A549 (cell line): ENCODE results near the gene SPSB2. TPM values are rescaled to one million over a fixed set of nuclear protein-coding genes. Genes with fewer than 3 reads are reported as not detected.
"Not testable (repeated sequence)": the region's sequence is repeated elsewhere in the genome, so short reads cannot be mapped to it uniquely, and the experiment has no call there.

Experiments used
- ATAC-seq, 2 experiments: fragments of 200-7000 bp in 1 of 2; fragments of >200 bp in 1 of 2; cut with Nextera tagmentation in 1 of 2; cut with Tn5 transposase in 1 of 2; 3 replicates each; pipeline versions ENCODE4 v1.8.0 to v1.9.1; 2018 to 2020; ENCODE audit warnings: mild to moderate bottlenecking in 1 of 2, moderate library complexity in 1 of 2
- CTCF ChIA-PET: fragments of 300-600 bp; sonication (Branson Sonifier 250); formaldehyde crosslinking; extraction: SDS; loops from one replicate; lab custom pipeline; 2021; ENCODE audit warnings: antibody characterized with exemption, inconsistent platforms; lab: Yijun Ruan, JAX
- POLR2A ChIA-PET: fragments of 350-600 bp; formaldehyde crosslinking; extraction: SDS; loops from one replicate; lab custom pipeline; 2021; ENCODE audit warnings: antibody characterized with exemption, inconsistent platforms; lab: Yijun Ruan, JAX
- DNase-seq, 2 experiments: peaks; one replicate each; pipeline versions ENCODE4 v3.0.0 to v3.0.0-alpha.2; 2011 to 2016; ENCODE audit warnings: low read depth in 1 of 2, low spot score in 1 of 2
- FAIRE-seq: peaks from 2 replicates; lab custom pipeline; 2011; peaks lifted over from hg19 to GRCh38; lab: Jason Lieb, UNC
- H3K27ac ChIP-seq, 2 experiments: fragments of >200 bp; sonication (Bioruptor Twin); formaldehyde crosslinking; 3 replicates each; pipeline ENCODE4 v1.5.1; 2016 to 2017
- H3K4me1 ChIP-seq: fragments of >200 bp; sonication (Bioruptor Twin); formaldehyde crosslinking; 3 replicates; pipeline ENCODE4 v1.6.1; 2016
- H3K4me2 ChIP-seq: fragments of >200 bp; sonication (Bioruptor Twin); formaldehyde crosslinking; 3 replicates; pipeline ENCODE4 v1.6.1; 2016
- H3K4me3 ChIP-seq: fragments of >200 bp; sonication (Bioruptor Twin); formaldehyde crosslinking; 3 replicates; pipeline ENCODE4 v1.5.1; 2016
- H3K9me3 ChIP-seq: fragments of >200 bp; sonication (Bioruptor Twin); formaldehyde crosslinking; 3 replicates; pipeline ENCODE4 v1.6.1; 2016
- CBX8 ChIP-seq: fragments of 200-600 bp; sonication (generic); IDR thresholded peaks from 2 replicates; pipeline ENCODE4 v1.6.1; 2016
- CEBPB ChIP-seq, 2 experiments: fragments of >200 bp in 1 of 2; sonication (Bioruptor Twin) in 1 of 2; formaldehyde crosslinking in 1 of 2; IDR thresholded peaks; 2 replicates each; pipeline ENCODE4 v1.6.1; 2012 to 2016
- JUNB ChIP-seq: fragments of >200 bp; sonication (Bioruptor Twin); formaldehyde crosslinking; IDR thresholded peaks from 2 replicates; pipeline ENCODE4 v1.6.1; 2016
- MAFK ChIP-seq: fragments of 450-650 bp; IDR thresholded peaks from 2 replicates; pipeline ENCODE4 v1.6.1; 2014; ENCODE audit not compliant: partially characterized antibody
- MYC ChIP-seq: IDR thresholded peaks from 2 replicates; pipeline ENCODE4 v1.6.1; 2012; ENCODE audit warnings: mild to moderate bottlenecking, inconsistent platforms, low read length, improper control_type of control experiment, borderline replicate concordance
- RARB ChIP-seq: fragments of 250-450 bp; sonication (Bioruptor Pico); IDR thresholded peaks from 2 replicates; pipeline ENCODE4 v1.8.0; 2021; ENCODE audit warnings: mild to moderate bottlenecking, moderate library complexity
- SMC3 ChIP-seq: fragments of >200 bp; sonication (Bioruptor Twin); formaldehyde crosslinking; IDR thresholded peaks from 3 replicates; pipeline ENCODE4 v1.6.1; 2018; ENCODE audit warnings: inconsistent platforms
- TFCP2L1 ChIP-seq: fragments of 250-450 bp; sonication (Bioruptor Pico); IDR thresholded peaks from 2 replicates; pipeline ENCODE4 v1.5.0; 2021; ENCODE audit warnings: mild to moderate bottlenecking
- ZNF302 ChIP-seq: fragments of 250-450 bp; sonication (Bioruptor Pico); IDR thresholded peaks from 2 replicates; pipeline ENCODE4 v1.9.0; 2021; ENCODE audit warnings: inconsistent platforms, mild to moderate bottlenecking, moderate library complexity
- WGBS: methylation state at CpG from one replicate; pipeline ENCODE4 v1.1.6; 2017; ENCODE audit errors: missing lambda C conversion rate; 5-methylcytosine and 5-hydroxymethylcytosine counted together
- polyA plus RNA-seq, 4 experiments: library from polyadenylated mRNA; depleted of rRNA in 3 of 4; stranded (reverse); fragments of >200 nt; fragmentation: RNase III in 1 of 4; extraction: RNeasy Plus Mini Kit Qiagen cat#74134 plus additional on column Dnase treatment in 1 of 4; gene quantifications; 2 replicates in 3 of 4; 3 replicates in 1 of 4; pipeline ENCODE4 v1.2.3, GENCODE V29; 2011 to 2017
- TF ChIP-seq, protein P1 (sequence below): IDR thresholded peaks from 2 replicates; pipeline ENCODE4 v1.6.1; 2012; ENCODE audit warnings: low read depth, borderline replicate concordance
- TF ChIP-seq, protein P2 (sequence below): fragments of >200 bp; sonication (Bioruptor Twin); formaldehyde crosslinking; IDR thresholded peaks from 3 replicates; pipeline ENCODE4 v1.5.1; 2016

SPSB2 gene
- polyA plus RNA-seq, 2 of the 4 experiments (the other 2 are of a cell fraction), result 16.8 to 21.8 TPM

DNA sequence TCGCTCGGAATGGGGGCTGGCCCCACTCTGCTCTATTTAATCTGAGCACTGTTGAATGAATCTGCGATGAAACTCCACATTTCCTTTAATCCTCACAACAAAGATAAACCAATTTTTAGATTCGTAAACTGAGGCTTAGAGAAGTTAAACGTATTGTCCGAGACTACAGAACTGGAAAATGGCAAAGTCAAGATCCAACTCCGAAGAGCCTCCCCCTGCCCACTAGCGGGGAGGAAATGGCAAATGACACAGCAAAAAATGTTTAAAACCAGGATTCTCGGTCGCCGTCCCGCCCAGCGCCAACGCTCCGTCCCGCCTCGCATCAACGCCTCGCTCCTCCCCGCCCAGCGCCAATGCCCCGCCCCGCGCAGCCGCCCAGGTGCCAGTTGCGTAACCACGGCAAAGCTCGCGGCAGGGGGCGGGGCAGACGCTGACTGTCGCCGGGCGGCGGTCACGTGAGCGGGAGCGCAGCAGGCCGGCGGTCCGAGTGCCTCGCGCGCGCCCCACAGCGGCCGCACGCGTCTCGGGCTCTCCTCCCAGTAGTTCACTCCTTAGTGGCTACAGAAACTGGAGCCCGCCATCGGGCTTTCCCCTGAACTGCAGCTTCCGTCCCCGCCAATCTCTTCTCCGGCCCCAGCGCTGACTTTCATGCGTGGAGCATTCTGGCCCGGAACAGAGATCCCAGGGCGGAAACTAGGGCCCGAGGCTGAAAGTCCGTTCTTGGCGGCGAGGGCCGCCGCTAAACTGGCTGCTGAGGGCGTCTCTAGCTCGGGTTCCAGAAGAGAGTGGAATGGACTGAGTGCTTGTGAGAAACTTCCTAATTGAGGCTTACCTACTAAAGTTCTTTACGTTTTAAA lies 17.9 kb upstream of the SPSB2 start (continued):
- TF ChIP-seq, protein P1, sequence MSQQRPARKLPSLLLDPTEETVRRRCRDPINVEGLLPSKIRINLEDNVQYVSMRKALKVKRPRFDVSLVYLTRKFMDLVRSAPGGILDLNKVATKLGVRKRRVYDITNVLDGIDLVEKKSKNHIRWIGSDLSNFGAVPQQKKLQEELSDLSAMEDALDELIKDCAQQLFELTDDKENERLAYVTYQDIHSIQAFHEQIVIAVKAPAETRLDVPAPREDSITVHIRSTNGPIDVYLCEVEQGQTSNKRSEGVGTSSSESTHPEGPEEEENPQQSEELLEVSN, result no peak; the same call in 1 of the 2 replicates
- TF ChIP-seq SMC3 (peak; percentile 95), TFCP2L1 (CRISPR knock-in tag) (no peak), ZNF302 (CRISPR knock-in tag) (no peak), MYC (peak; percentile 79; the same call in 1 of the 2 replicates)

DNA sequence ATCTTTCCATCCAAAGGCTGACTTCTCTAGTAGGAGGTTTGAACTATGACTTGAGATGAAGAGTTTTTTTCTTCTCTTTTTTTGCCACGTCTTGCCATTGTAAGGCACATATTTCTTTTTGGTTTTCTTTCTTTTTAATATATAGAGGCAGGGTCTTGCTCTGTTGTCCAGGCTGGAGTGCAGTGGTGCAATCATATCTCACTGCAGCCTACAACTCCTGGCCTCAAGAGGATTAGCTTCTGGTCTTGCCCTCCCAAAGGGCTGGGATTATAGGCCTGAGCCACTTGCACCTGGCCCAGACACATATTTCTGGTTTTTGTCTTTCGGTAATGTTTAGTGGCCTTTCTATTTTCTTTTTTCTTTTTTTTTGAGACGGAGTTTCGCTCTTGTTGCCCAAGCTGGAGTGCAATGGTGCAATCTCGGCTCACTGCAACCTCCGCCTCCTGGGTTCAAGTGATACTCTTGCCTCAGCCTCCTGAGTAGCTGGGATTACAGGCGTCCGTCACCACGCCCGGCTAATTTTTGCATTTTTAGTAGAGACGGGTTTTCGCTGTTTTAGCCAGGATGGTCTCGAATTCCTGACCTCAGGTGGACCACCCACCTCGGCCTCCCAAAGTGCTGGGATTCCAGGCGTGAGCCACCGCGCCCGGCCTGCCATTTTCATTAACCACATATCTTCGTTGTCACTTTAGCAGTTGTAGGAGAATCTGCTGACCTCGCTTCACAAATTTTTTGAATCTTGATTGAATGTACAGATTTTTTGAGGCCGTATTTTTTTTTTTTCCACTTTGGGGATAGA lies 16.9 kb upstream of the SPSB2 start:
- ChIA-PET CTCF (interaction anchor here (0.7 to 9.5 kb wide), 4 partner anchors 14 to 153 kb away, joined by 3 to 399 read pairs (median 50); partner anchors contain the start of genes CDCA3, LRRC23, SPSB2 and TPI1), POLR2A (interaction anchor here (1.0 kb wide), 1 partner anchor 17 kb away, joined by 4 read pairs; the partner anchor contains the start of gene SPSB2)
- peak overlapping the region; percentile 94 to 98 for H3K27ac ChIP-seq
- WGBS, result 92% methylated on average over 21 of the region's 21 CpGs
- H3K4me3 ChIP-seq, H3K9me3 ChIP-seq, FAIRE-seq, ATAC-seq, DNase-seq: not testable (repeated sequence)
- peaks cover 49% of the 10 kb centered on the region for H3K4me1 ChIP-seq
- 0 out of 2 replicates have a peak, but pooled peaks have one; percentile 3 for TF ChIP-seq RARB (CRISPR knock-in tag)
- H3K4me2 ChIP-seq, result peak overlapping the region; percentile 70

DNA sequence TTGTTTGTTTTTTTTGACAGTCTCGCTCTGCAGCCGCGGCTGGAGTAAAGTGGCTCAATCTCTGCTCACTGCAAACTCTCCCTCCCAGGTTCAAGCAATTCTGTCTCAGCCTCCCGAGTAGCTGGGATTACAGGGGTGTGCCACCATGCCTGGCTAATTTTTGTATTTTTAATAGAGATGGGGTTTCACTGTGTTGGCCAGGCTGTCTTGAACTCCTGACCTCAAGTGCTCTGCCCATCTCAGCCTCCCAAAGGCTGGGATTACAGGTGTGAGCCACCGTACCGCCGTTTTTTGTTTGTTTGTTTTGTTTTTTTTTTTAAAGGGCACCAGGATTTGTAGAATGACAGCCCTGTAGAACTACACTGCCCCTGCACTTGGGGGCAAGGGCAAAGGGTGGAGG lies 15.7 kb upstream of the SPSB2 start:
- not testable (repeated sequence) for H3K4me2 ChIP-seq, H3K4me3 ChIP-seq, ATAC-seq, H3K9me3 ChIP-seq, DNase-seq, FAIRE-seq
- Histone ChIP-seq H3K4me1 (peaks cover 56% of the 10 kb centered on the region), H3K27ac (peak overlapping the region; percentile 91 to 94)
- ChIA-PET CTCF (interaction anchor here (9.5 kb wide), 1 partner anchor 13 kb away, joined by 399 read pairs; the partner anchor contains the start of genes SPSB2 and TPI1), POLR2A (interaction anchor here (1.0 kb wide), 1 partner anchor 16 kb away, joined by 4 read pairs; the partner anchor contains the start of gene SPSB2)
- 58% methylated on average over 7 of the region's 7 CpGs for WGBS

DNA sequence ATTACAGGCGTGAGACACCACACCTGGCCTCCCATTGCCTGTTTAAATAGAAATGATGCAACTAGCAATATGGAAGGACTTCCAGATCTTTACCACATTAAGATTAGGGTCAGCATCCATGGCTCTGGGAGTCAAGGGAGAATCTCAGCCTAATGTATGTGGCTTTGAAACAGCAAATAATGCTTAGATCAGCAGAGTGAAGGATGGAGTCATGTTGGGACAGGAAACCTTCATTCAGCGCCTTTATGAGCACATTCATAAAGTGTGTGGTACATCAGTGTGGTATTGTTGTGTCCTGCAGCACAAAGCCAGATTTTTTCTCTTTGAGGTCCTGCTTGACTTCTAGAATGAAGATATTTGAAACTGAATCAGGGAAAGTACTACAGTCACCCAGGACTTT lies 15.3 kb upstream of the SPSB2 start:
- CTCF ChIA-PET, result interaction anchor here (1.1 to 9.5 kb wide), 2 partner anchors 13 to 35 kb away, joined by 3 to 399 read pairs; partner anchors contain the start of genes SPSB2 and TPI1
- 92% methylated on average over 2 of the region's 2 CpGs for WGBS
- ATAC-seq, result no peak
- no peak for DNase-seq
- H3K4me2 ChIP-seq, result no peak overlapping the region
- POLR2A ChIA-PET, result no interaction called here
- FAIRE-seq, result no peak
- peak overlapping the region; percentile 91 to 94 for H3K27ac ChIP-seq
- H3K4me3 ChIP-seq, result no peak overlapping the region
- TF ChIP-seq, protein P2, sequence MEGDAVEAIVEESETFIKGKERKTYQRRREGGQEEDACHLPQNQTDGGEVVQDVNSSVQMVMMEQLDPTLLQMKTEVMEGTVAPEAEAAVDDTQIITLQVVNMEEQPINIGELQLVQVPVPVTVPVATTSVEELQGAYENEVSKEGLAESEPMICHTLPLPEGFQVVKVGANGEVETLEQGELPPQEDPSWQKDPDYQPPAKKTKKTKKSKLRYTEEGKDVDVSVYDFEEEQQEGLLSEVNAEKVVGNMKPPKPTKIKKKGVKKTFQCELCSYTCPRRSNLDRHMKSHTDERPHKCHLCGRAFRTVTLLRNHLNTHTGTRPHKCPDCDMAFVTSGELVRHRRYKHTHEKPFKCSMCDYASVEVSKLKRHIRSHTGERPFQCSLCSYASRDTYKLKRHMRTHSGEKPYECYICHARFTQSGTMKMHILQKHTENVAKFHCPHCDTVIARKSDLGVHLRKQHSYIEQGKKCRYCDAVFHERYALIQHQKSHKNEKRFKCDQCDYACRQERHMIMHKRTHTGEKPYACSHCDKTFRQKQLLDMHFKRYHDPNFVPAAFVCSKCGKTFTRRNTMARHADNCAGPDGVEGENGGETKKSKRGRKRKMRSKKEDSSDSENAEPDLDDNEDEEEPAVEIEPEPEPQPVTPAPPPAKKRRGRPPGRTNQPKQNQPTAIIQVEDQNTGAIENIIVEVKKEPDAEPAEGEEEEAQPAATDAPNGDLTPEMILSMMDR, result no peak
- no peak for TF ChIP-seq JUNB
- TF ChIP-seq CEBPB (IDR thresholded peaks at IDR 0.05), result no peak
- TF ChIP-seq MAFK, result peak; percentile 91
- TF ChIP-seq CBX8, result no peak
- H3K4me1 ChIP-seq, result peaks cover 56% of the 10 kb centered on the region
- no peaks in the 10 kb centered on the region for H3K9me3 ChIP-seq
